ENCODE measurements around the gene SESTD1.
A peak's percentile ranks its signal among the peaks of the same experiment; 100 is the strongest.
"Not testable (repeated sequence)": the region's sequence is repeated elsewhere in the genome, so short reads cannot be mapped to it uniquely, and the experiment has no call there.

The SESTD1 gene

GRCh38 chr2:179125404-179125803 lies 139.2 kb downstream of the SESTD1 start:
- Histone ChIP-seq H3K4me1 (no peaks in the 10 kb centered on the region), H3K4me3 (no peak overlapping the region), H3K27me3 (ENCODE audit: low read depth) (no peaks in the 10 kb centered on the region), H3K9me3 (no peaks in the 10 kb centered on the region), H3K36me3 (replicated peaks) (peaks cover 7% of the 10 kb centered on the region)
- no peak for DNase-seq (ENCODE audit: low spot score in 2 of 2)
- in situ Hi-C loops (cut with MboI; ENCODE audit: low sequenced_read_pairs) = no loop called here

GRCh38 chr2:179124282-179124681 lies 140.3 kb downstream of the SESTD1 start:
- Histone ChIP-seq H3K4me3 (no peak overlapping the region), H3K27me3 (ENCODE audit: low read depth) (no peaks in the 10 kb centered on the region), H3K4me1 (no peaks in the 10 kb centered on the region), H3K36me3 (replicated peaks) (peaks cover 9% of the 10 kb centered on the region), H3K9me3 (no peaks in the 10 kb centered on the region)
- in situ Hi-C loops (cut with MboI; ENCODE audit: low sequenced_read_pairs) = no loop called here
- no peak for DNase-seq (ENCODE audit: low spot score in 2 of 2)

- Histone ChIP-seq H3K27me3 (ENCODE audit: low read depth) (no peaks in the 10 kb centered on the region), H3K4me3 (no peak overlapping the region), H3K9me3 (no peaks in the 10 kb centered on the region), H3K4me1 (no peaks in the 10 kb centered on the region), H3K36me3 (replicated peaks) (peaks cover 9% of the 10 kb centered on the region)
- in situ Hi-C loops (cut with MboI; ENCODE audit: low sequenced_read_pairs) = no loop called here
- no peak for DNase-seq (ENCODE audit: low spot score in 2 of 2)
Measured at GRCh38 chr2:179123272-179123662, 141.4 kb downstream of the SESTD1 start.

GRCh38 chr2:179107737-179108136 lies 156.9 kb downstream of the SESTD1 start:
- Histone ChIP-seq H3K4me1 (peaks cover 15% of the 10 kb centered on the region), H3K27me3 (ENCODE audit: low read depth) (no peaks in the 10 kb centered on the region), H3K9me3 (no peaks in the 10 kb centered on the region), H3K36me3 (replicated peaks) (peaks cover 11% of the 10 kb centered on the region), H3K4me3 (no peak overlapping the region)
- in situ Hi-C loops (cut with MboI; ENCODE audit: low sequenced_read_pairs) = no loop called here
- DNase-seq (ENCODE audit: low spot score in 2 of 2) = no peak

GRCh38 chr2:179106676-179107428 lies 157.8 kb downstream of the SESTD1 start:
- DNase-seq (ENCODE audit: low spot score in 2 of 2) = peak; percentile 77 to 89
- in situ Hi-C loops (cut with MboI; ENCODE audit: low sequenced_read_pairs) = no loop called here
- no peak overlapping the region for H3K4me3 ChIP-seq
- H3K9me3 ChIP-seq = no peaks in the 10 kb centered on the region
- no peaks in the 10 kb centered on the region for H3K27me3 ChIP-seq (ENCODE audit: low read depth)
- H3K36me3 ChIP-seq (replicated peaks) = peaks cover 4% of the 10 kb centered on the region
- H3K4me1 ChIP-seq = peaks cover 15% of the 10 kb centered on the region

GRCh38 chr2:179106342-179106675 lies 158.3 kb downstream of the SESTD1 start:
- Histone ChIP-seq H3K4me3 (no peak overlapping the region), H3K36me3 (replicated peaks) (peaks cover 4% of the 10 kb centered on the region), H3K9me3 (no peaks in the 10 kb centered on the region), H3K27me3 (ENCODE audit: low read depth) (no peaks in the 10 kb centered on the region), H3K4me1 (peaks cover 15% of the 10 kb centered on the region)
- DNase-seq (ENCODE audit: low spot score in 2 of 2) = no peak
- in situ Hi-C loops (cut with MboI; ENCODE audit: low sequenced_read_pairs) = no loop called here

- Histone ChIP-seq H3K27me3 (ENCODE audit: low read depth) (no peaks in the 10 kb centered on the region), H3K36me3 (replicated peaks) (peaks cover 4% of the 10 kb centered on the region), H3K4me3 (no peak overlapping the region), H3K9me3 (no peaks in the 10 kb centered on the region), H3K4me1 (peaks cover 15% of the 10 kb centered on the region)
- in situ Hi-C loops (cut with MboI; ENCODE audit: low sequenced_read_pairs) = no loop called here
- no peak for DNase-seq (ENCODE audit: low spot score in 2 of 2)
Measured at GRCh38 chr2:179104736-179105135, 159.9 kb downstream of the SESTD1 start.

GRCh38 chr2:179098080-179098689 lies 166.4 kb downstream of the SESTD1 start:
- Histone ChIP-seq H3K27me3 (ENCODE audit: low read depth) (no peaks in the 10 kb centered on the region), H3K4me3 (no peak overlapping the region), H3K36me3 (replicated peaks) (no peaks in the 10 kb centered on the region), H3K4me1 (no peaks in the 10 kb centered on the region), H3K9me3 (no peaks in the 10 kb centered on the region)
- DNase-seq (ENCODE audit: low spot score in 2 of 2) = no peak
- in situ Hi-C loops (cut with MboI; ENCODE audit: low sequenced_read_pairs) = no loop called here

GRCh38 chr2:179097131-179097530 lies 167.5 kb downstream of the SESTD1 start:
- H3K9me3 ChIP-seq = no peaks in the 10 kb centered on the region
- H3K4me1 ChIP-seq = no peaks in the 10 kb centered on the region
- no peaks in the 10 kb centered on the region for H3K27me3 ChIP-seq (ENCODE audit: low read depth)
- in situ Hi-C loops (cut with MboI; ENCODE audit: low sequenced_read_pairs) = no loop called here
- DNase-seq (ENCODE audit: low spot score in 2 of 2) = no peak
- no peak overlapping the region for H3K4me3 ChIP-seq
- H3K36me3 ChIP-seq (replicated peaks) = no peaks in the 10 kb centered on the region

- DNase-seq (ENCODE audit: low spot score in 2 of 2) = no peak
- Histone ChIP-seq H3K9me3 (no peaks in the 10 kb centered on the region), H3K36me3 (replicated peaks) (no peaks in the 10 kb centered on the region), H3K27me3 (ENCODE audit: low read depth) (no peaks in the 10 kb centered on the region), H3K4me3 (no peak overlapping the region), H3K4me1 (no peaks in the 10 kb centered on the region)
- in situ Hi-C loops (cut with MboI; ENCODE audit: low sequenced_read_pairs) = no loop called here
Measured at GRCh38 chr2:179096090-179096489, 168.5 kb downstream of the SESTD1 start.

GRCh38 chr2:179092912-179093311 lies 171.7 kb downstream of the SESTD1 start:
- H3K4me1 ChIP-seq; H3K9me3 ChIP-seq; in situ Hi-C loops (cut with MboI; ENCODE audit: low sequenced_read_pairs); H3K4me3 ChIP-seq; H3K27me3 ChIP-seq (ENCODE audit: low read depth); DNase-seq (ENCODE audit: low spot score in 2 of 2); H3K36me3 ChIP-seq (replicated peaks): not testable (repeated sequence)

- no peak for DNase-seq (ENCODE audit: low spot score in 2 of 2)
- Histone ChIP-seq H3K27me3 (ENCODE audit: low read depth) (no peaks in the 10 kb centered on the region), H3K36me3 (replicated peaks) (no peaks in the 10 kb centered on the region), H3K4me1 (no peaks in the 10 kb centered on the region), H3K9me3 (peaks cover 2% of the 10 kb centered on the region; the same call in 1 of the 2 replicates), H3K4me3 (no peak overlapping the region)
- in situ Hi-C loops (cut with MboI; ENCODE audit: low sequenced_read_pairs) = no loop called here
Measured at GRCh38 chr2:179082697-179083096, 181.9 kb downstream of the SESTD1 start.

GRCh38 chr2:179081954-179082353 lies 182.7 kb downstream of the SESTD1 start:
- Histone ChIP-seq H3K4me3 (no peak overlapping the region), H3K4me1 (no peaks in the 10 kb centered on the region), H3K9me3 (peaks cover 2% of the 10 kb centered on the region; the same call in 1 of the 2 replicates), H3K27me3 (ENCODE audit: low read depth) (no peaks in the 10 kb centered on the region), H3K36me3 (replicated peaks) (no peaks in the 10 kb centered on the region)
- no peak for DNase-seq (ENCODE audit: low spot score in 2 of 2)
- in situ Hi-C loops (cut with MboI; ENCODE audit: low sequenced_read_pairs) = no loop called here

- H3K27me3 ChIP-seq (ENCODE audit: low read depth) = no peaks in the 10 kb centered on the region
- H3K36me3 ChIP-seq (replicated peaks) = no peaks in the 10 kb centered on the region
- no peak for DNase-seq (ENCODE audit: low spot score in 2 of 2)
- H3K4me3 ChIP-seq = no peak overlapping the region
- H3K4me1 ChIP-seq = peaks cover 3% of the 10 kb centered on the region
- H3K9me3 ChIP-seq = no peaks in the 10 kb centered on the region
- in situ Hi-C loops (cut with MboI; ENCODE audit: low sequenced_read_pairs) = no loop called here
Measured at GRCh38 chr2:179072527-179072926, 192.1 kb downstream of the SESTD1 start.
